ENCODE data around the gene AFAP1L1.

Gene AFAP1L1

DNA sequence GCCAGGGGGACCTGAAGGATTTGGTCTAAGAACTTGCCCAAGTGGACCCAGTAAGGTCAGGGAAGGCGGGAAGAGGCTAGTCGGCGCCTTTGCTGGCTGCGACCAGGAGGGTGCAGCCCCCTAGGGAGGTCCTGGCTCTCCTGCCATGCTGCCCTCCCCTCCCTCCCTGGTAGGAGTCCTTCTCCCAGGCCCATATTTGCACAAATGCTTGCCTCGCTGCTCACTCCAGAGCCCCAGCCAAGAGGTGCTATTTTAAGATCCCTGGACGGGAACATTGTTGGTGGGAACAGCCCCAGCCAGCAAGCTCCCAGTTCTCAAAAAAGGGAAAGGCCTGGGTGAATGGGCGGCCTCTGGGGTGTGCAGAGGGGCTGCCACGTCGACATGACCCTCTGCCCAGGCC, 111.7 kb downstream of the AFAP1L1 start:
- H3K36me3 Mint-ChIP-seq (ENCODE audit: low read depth), result no peaks in the 10 kb centered on the region
- H3K9me3 Mint-ChIP-seq, result peaks cover 6% of the 10 kb centered on the region
- H3K27me3 Mint-ChIP-seq (ENCODE audit: low read depth, poor library complexity), result peaks cover 6% of the 10 kb centered on the region
- H3K4me1 Mint-ChIP-seq, result peaks cover 88% of the 10 kb centered on the region
- H3K27ac Mint-ChIP-seq, result no peak overlapping the region
- no peak overlapping the region for H3K4me3 Mint-ChIP-seq
- DNase-seq, result no peak
- TF ChIP-seq, protein P1, sequence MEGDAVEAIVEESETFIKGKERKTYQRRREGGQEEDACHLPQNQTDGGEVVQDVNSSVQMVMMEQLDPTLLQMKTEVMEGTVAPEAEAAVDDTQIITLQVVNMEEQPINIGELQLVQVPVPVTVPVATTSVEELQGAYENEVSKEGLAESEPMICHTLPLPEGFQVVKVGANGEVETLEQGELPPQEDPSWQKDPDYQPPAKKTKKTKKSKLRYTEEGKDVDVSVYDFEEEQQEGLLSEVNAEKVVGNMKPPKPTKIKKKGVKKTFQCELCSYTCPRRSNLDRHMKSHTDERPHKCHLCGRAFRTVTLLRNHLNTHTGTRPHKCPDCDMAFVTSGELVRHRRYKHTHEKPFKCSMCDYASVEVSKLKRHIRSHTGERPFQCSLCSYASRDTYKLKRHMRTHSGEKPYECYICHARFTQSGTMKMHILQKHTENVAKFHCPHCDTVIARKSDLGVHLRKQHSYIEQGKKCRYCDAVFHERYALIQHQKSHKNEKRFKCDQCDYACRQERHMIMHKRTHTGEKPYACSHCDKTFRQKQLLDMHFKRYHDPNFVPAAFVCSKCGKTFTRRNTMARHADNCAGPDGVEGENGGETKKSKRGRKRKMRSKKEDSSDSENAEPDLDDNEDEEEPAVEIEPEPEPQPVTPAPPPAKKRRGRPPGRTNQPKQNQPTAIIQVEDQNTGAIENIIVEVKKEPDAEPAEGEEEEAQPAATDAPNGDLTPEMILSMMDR (IDR thresholded peaks at IDR 0.05), result no peak

DNA sequence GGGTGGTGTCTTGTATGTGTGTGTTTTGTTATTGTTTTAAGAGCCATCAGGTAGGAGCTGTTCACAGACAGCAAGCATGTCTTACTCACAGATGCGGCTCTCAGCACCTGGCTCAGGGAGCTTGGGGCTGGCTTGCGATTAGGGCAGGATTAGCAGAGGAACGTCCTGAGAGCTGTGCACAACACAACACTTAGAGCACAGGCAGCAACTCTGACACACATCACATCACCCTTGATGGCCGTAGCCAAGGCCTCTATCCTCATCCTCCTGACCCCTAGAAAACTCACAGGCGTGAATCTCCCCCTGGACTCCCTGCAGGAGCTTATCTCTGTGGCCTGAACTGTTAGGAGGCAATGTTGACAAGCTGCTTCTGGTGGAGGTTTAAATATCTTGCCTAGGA, 114.5 kb downstream of the AFAP1L1 start:
- Mint-ChIP-seq H3K27me3 (ENCODE audit: low read depth, poor library complexity) (peaks cover 6% of the 10 kb centered on the region), H3K36me3 (ENCODE audit: low read depth) (no peaks in the 10 kb centered on the region), H3K4me1 (peaks cover 91% of the 10 kb centered on the region), H3K9me3 (peaks cover 8% of the 10 kb centered on the region), H3K27ac (peak overlapping the region; percentile 97), H3K4me3 (peak overlapping the region; percentile 6)
- TF ChIP-seq, protein P1 (IDR thresholded peaks at IDR 0.05), result no peak
- DNase-seq, result no peak

DNA sequence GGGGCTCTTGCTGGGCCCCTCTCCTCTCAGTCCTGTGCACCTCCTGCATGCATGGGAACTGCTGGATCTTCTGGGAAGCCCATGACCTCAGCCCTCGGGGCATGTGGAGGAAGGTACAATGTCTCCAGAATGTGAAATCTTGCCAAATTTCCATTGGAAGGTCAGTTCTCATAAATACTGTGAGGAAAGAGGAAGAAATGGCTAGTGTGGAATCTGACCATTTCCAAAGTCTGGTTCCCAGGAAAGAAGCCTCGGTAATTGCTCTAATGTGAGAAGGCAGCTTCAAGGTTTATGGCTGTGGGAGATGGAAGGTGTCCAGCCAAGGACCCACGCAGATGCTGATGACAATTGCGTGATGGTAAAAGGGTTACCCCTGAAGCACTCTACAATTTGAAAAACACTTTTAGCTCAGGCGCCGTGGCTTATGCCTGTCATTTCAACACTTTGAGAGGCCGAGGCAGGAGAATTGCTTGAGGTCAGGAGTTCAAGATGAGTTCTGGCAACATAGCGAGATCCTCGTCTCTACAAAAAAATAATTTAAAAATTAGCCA, 115.5 kb downstream of the AFAP1L1 start:
- H3K27me3 Mint-ChIP-seq (ENCODE audit: low read depth, poor library complexity), result peaks cover 2% of the 10 kb centered on the region
- peaks cover 91% of the 10 kb centered on the region for H3K4me1 Mint-ChIP-seq
- TF ChIP-seq, protein P1 (IDR thresholded peaks at IDR 0.05), result no peak
- DNase-seq, result no peak
- peaks cover 8% of the 10 kb centered on the region for H3K9me3 Mint-ChIP-seq
- peak overlapping the region; percentile 68 for H3K27ac Mint-ChIP-seq
- H3K36me3 Mint-ChIP-seq (ENCODE audit: low read depth), result no peaks in the 10 kb centered on the region
- H3K4me3 Mint-ChIP-seq, result no peak overlapping the region

DNA sequence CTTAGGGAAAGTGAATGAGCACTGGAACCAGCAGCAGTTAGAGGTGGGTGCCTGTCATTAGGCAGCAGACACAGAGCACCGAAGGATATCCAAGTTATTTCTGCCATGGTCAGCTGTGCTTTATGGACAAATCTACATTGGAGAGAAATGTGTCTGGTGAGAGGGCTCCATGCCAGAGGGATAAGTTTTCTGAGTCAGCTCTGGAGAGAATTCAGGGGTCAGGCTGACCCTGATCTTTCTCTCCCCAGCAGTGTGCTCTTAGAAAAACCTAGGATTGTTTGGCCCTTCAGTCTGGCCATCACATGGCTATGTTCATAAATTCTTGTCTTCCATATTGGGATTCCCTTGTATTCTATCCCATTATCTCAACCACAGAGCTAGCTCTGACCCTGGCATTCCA, 116.3 kb downstream of the AFAP1L1 start:
- Mint-ChIP-seq H3K27ac (peak overlapping the region; percentile 89), H3K4me3 (no peak overlapping the region), H3K36me3 (ENCODE audit: low read depth) (no peaks in the 10 kb centered on the region), H3K27me3 (ENCODE audit: low read depth, poor library complexity) (no peaks in the 10 kb centered on the region), H3K4me1 (peaks cover 84% of the 10 kb centered on the region), H3K9me3 (peaks cover 8% of the 10 kb centered on the region)
- TF ChIP-seq, protein P1 (IDR thresholded peaks at IDR 0.05), result no peak
- no peak for DNase-seq

DNA sequence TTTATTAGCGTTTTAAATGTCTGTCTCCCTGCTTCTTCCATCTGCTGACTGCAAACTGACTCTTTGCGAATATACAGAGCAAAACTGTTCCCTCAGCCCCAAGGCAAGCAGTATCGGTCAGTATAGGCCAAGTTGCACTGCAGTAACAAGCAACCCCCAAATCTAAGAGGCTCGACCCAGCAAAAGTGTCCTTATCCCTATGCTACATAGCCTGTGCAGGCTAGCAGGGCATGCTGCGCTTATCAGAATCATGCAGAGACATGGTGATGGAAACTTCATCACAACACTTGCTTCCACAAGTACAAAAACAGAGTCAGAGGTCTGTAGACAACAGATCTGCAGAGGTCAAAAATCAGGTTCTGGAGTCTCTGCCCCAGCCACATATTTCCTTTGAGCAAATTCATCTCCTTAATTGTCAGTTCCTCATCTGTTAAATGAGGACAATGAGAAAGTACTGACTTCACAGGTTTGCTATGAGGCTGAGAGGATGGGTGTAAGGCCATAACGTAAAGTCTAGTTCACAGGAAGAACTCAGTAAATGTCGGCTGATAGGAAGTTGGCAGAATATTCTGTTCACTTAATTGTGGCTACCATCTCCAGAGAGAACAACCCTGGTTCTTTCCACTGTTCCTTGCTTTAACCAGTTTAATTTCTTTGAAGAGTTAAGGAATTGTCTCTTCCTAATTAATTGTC, 117.0 kb downstream of the AFAP1L1 start:
- Mint-ChIP-seq H3K4me1 (peaks cover 78% of the 10 kb centered on the region), H3K27me3 (ENCODE audit: low read depth, poor library complexity) (no peaks in the 10 kb centered on the region), H3K27ac (peak overlapping the region; percentile 89), H3K36me3 (ENCODE audit: low read depth) (no peaks in the 10 kb centered on the region), H3K4me3 (no peak overlapping the region), H3K9me3 (peaks cover 8% of the 10 kb centered on the region)
- TF ChIP-seq, protein P1 (IDR thresholded peaks at IDR 0.05), result no peak
- no peak for DNase-seq

Measured in nephron progenitor cell (in vitro differentiated cells).